GM13977 (cell line): ENCODE results near the gene NTRK2.

Experiments
- DNase-seq: peaks from one replicate; pipeline ENCODE4 v3.0.0; 2012; ENCODE audit warnings: low spot score
- in situ Hi-C: fragments of 300-500 bp; cut with MboI; formaldehyde crosslinking; loops from one replicate; pipeline ENCODE4 v1.12.0; 2022; ENCODE audit warnings: low sequenced_read_pairs, low pct_unique_long_range_greater_than_20kb, mixed read lengths, inconsistent platforms; ENCODE audit not compliant: unreplicated experiment
- TF ChIP-seq, protein P1 (sequence below): IDR thresholded peaks from 2 replicates; pipeline ENCODE4 v1.5.1; 2012; ENCODE audit warnings: mild to moderate bottlenecking, control low read depth; ENCODE audit not compliant: insufficient read depth; ENCODE audit errors: extremely low read depth, missing control alignments

NTRK2 gene

DNA sequence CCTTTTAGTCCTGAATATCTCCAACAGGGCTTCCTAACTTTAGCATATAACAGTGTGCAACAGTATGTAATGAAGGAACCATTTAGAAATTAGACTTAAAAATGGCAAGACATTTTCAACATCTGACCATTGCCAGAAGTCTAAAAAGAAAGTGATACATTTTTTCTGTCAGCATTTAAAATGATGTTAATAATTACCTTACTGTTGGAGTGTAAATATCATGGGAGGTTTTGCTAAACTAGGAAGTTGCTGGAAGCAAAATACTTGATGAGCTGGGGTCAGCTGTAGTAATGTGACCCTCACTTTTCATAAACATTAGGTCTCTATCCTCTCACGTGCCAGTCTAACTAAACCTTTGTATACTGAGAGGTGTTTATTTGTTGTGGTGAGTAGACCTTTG is 68.8 kb downstream of the NTRK2 start:
- no peak for DNase-seq
- in situ Hi-C loops: no loop called here
- TF ChIP-seq, protein P1, sequence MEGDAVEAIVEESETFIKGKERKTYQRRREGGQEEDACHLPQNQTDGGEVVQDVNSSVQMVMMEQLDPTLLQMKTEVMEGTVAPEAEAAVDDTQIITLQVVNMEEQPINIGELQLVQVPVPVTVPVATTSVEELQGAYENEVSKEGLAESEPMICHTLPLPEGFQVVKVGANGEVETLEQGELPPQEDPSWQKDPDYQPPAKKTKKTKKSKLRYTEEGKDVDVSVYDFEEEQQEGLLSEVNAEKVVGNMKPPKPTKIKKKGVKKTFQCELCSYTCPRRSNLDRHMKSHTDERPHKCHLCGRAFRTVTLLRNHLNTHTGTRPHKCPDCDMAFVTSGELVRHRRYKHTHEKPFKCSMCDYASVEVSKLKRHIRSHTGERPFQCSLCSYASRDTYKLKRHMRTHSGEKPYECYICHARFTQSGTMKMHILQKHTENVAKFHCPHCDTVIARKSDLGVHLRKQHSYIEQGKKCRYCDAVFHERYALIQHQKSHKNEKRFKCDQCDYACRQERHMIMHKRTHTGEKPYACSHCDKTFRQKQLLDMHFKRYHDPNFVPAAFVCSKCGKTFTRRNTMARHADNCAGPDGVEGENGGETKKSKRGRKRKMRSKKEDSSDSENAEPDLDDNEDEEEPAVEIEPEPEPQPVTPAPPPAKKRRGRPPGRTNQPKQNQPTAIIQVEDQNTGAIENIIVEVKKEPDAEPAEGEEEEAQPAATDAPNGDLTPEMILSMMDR: no peak

DNA sequence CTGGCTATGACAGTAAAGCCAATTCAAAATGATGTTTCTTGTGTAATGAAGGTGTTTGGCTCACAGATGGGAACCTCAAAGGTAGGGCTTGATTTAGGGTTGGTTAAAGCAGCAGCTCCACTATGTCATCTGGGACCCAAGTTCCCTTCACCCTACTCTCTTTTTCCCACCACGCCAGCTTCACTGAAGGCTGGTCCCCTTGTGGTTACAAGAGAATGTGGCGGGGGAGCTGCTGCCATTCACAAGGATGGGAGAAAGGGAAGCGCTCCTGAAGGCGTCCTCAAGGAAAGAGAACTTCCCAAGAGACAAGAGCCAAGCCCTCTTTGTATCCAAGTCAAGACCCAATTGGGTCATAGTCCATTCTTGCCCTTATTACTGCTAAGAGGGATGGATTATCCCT is 72.7 kb downstream of the NTRK2 start:
- in situ Hi-C loops: no loop called here
- TF ChIP-seq, protein P1: no peak
- no peak for DNase-seq

DNA sequence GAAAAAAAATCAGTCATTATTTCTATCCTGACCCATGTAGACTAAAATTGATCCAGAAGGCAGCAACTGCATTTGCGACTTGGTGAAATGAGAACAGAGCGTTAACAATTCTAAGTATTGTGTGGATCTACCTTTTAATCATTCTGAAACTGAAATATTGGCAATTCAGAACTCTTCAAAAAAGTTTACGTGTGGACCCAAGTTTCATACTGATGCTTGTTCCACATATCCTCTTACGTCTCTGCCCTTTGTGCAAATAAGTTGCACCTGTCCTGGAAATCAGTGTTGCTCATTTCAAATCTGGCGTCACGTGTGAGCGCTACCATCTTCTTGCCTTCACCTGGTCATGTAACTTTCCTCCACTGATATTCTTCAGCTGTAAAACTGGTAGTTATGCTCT is 74.7 kb downstream of the NTRK2 start:
- in situ Hi-C loops: no loop called here
- TF ChIP-seq, protein P1: no peak
- DNase-seq: peak; percentile 12

DNA sequence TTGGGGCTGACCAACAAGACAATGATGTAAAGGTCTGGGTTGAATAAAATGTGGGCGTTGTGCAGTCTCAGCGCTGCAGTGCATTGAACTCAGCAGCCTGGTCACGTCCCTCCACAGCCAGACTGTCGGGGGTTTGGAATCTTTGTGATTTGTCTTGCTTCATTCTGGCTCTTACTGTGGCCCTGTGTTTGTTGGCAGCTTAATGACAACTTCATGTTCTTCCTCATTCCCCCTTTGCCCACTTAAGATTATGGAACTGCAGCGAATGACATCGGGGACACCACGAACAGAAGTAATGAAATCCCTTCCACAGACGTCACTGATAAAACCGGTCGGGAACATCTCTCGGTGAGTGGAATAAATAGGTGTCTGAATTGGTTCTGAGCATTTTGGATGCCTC is 75.2 kb downstream of the NTRK2 start:
- in situ Hi-C loops: no loop called here
- no peak for DNase-seq
- TF ChIP-seq, protein P1: no peak

DNA sequence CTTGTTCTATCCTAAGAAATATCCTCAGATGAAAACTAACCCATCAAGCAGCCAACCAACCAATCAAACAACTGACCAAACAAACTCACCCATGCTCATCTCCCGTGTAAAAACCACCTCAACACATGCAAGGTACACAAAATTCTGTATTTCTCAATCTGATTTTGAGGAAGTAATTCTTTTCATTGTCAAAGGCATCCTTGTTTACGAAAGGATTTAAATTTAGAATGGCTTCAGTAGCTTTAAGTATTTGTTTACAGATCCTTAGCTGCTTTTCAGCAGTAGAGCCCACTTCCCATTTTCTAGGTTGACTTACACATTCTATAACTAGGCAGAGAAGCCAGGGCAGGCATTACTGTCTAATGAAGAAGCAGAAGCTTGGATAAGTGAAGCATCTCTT is 78.6 kb downstream of the NTRK2 start:
- in situ Hi-C loops: no loop called here
- TF ChIP-seq, protein P1: no peak
- no peak for DNase-seq

DNA sequence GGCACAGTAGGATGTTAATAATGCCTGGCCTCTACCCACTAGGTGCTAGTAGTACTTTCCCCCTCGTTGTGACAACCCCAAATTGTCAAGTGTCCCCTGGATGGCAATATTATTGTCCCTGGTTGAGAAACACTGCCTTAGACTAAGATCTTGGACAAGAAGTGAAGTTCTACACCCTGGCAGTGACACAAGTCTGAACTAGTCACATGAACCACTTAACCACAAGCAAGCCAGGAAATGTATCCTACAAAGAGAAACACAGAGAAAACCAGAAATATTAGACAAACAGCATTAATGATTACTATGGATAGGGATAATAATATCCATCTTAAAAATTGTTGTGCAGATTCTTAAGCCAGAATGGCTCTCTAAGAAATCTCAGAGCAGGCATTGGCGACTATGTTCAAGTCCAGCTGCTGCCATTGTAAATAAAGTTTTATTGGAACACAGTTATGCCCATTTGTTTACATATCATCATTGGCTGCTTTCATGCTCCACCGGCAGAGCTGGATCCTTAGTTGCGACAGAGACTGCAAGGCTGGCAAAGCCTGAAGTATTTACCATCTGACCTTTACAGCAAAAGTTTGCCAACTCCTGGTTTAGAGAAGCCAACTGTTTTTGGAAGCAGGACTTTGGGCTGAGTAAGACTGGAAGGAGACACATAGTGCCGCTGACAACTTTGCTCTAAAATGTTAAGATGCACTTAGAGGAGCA is 80.8 kb downstream of the NTRK2 start:
- in situ Hi-C loops: no loop called here
- TF ChIP-seq, protein P1: no peak
- DNase-seq: no peak
